ENCODE data around the gene ZNF608. TPM values are rescaled to one million over a fixed set of nuclear protein-coding genes. Genes with fewer than 3 reads are reported as not detected.

ZNF608 gene
- total RNA-seq, 1 donor from 2014 or later: 41.0 TPM

DNA sequence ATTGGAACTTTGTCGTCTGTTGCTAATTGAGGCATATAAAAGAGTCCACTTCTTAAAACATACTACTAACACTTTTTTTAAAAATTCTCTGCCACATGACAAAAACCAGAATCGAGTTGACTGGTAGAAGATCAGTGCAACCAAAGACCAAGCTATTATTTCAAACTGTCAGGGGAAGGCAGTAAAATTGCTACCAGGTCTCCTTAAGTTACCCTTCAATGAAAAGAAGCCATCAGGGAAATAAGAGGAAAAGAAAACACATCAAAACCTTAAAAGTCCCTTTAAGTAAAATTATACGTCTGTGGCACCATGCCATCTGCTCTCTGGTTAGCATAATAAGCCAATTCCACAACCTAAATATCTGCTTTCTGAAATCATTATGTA lies 9.6 kb downstream of the ZNF608 start:
- no peak for DNase-seq

DNA sequence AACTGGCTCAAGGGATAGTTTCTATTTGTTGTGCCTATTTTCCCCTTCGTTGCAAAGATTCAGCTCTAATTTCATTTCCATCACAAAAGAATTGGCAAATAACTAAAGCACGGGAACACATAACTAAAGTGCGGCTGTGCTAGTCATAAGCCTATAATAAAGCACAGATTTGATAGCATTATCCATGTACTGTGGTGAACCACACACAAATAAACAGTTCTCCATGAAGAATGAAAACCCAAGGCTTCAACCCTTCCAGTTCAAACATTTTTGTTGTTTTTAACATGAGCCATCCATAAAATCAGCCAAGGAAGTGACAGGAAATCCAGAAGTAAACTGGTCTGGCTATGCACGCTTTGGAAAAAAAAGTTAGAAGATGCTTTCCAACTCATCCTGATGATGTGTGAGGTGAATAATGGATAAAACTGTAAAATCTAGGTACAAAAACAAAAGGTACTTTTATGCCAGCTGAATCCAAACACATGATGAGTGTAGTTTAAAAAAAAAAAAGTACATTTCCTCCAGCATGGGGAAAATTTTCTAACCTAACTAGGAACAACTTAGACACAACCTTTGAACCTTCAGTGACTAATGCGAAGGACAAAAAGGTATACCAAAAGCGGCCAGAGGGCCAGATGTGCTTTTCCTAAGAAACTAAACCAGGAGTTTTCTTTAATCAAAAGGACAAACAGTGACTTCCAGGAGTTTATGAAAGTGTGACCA lies 10.2 kb downstream of the ZNF608 start:
- DNase-seq: peak; percentile 51

DNA sequence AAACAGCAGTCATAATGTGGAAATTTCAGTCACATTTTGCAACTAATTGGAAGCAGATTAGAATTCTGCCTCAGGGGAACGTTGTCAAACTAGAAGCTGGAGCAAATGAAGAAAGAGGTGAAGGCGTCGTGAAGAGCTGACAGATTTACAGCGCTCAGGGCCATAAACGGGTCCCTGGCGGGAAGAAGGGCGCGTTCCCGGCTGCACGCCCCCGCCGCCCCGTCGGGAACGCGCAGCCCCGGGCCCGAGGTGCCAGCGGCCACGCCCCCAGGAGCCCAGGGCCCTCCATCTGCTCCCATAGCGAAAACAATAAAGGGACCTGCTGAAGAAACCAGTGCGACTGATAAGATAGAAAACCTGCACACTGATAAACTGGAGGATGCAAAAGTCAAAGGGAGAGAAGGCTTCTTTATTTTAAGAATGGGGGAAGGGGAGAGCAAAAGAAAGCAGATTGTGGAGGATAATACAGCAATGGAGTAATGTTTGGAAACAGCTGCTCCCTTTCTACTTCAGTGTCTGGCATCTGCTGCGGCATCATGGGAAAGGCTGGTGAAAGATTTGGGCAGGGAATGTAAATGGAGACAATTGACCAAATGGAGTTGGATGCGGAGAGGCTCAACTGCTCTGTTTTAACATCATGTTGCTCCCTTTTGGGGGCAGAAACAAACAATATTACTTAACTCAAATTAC lies 11.1 kb downstream of the ZNF608 start:
- peak; percentile 97 for DNase-seq

DNA sequence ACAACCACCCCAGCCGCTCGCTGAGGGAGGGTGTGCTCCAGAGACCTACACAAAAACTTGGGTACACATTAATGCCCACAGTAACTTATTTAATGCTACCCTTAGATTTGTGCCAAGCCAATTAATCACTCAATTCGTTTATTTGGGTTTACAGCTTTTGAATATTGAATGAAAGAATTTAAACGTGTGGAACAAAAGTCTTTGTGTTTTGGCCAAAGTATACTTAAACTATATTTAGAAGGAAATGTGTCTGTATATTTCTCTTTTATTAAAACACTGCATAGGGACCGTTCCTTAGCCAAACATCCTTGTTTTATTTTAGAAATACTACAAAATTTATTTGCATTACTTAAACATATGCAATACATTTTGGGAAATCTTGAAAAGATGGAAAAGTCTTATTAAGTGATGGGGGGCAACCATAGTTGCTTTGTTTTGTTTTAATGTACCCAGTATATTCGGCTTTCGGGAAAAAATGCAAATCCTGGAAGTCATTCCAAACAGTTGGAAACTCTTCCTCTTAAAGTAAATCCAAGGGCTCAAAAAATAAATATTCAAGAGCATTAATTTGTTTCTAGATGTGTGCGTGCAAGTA lies 11.8 kb downstream of the ZNF608 start:
- no peak for DNase-seq

DNA sequence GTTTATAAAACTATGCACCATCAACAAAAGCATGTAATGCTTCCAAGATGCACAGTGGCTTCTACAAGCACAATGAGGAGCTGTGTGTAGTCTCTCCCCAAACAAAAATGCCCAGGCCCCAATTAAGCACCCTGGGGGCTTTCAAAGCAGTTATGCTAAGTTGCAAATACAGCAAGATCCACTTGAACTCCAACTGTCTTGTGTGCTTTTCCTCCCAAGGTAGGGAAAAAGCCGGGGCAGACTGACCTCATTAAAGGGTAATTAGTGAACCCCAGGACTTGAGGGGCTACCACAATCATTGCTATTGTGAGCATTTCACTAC lies 13.1 kb downstream of the ZNF608 start:
- peak; percentile 36 for DNase-seq

DNA sequence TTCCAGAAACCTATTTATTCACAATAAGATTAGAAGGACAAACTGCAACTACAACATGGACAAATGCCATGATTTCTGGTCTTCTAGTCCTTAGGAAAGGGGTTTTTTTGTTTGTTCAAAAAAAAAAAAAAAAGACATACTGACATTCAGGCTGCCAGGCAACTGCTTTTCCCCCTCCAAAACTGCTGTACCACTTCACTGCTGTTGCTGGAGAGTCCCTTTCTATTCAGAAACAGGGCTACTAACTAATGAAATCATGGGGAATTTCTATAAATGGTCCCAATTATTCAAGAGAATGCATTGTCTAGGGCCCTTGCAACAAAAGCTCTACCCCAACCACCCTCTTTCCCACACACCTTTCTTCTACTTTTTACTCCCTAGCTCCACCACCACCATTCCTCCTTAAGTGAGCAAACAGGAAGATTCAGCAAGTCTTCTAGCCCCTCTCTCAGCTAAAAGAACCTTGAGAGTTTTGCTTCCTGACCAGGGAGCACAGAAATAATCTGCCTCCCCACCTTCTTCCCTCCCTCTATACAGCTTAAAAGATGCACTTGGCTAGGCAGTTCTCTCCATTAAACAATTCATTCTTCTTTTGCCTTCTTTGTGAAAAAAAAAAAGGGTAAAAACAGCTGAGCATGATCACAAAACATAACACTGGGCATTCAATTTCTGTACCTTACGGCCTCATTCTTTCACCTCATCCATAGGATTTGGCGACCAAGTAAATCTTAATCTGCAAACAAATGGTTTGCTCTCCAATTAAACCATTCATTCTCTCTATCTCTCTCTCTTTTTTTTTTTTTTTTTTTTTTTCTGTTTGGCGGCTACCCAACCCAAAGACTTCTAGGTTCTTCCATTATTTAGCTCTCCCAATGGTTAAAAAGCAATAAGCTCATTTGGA lies 13.8 kb downstream of the ZNF608 start:
- DNase-seq: no peak

DNA sequence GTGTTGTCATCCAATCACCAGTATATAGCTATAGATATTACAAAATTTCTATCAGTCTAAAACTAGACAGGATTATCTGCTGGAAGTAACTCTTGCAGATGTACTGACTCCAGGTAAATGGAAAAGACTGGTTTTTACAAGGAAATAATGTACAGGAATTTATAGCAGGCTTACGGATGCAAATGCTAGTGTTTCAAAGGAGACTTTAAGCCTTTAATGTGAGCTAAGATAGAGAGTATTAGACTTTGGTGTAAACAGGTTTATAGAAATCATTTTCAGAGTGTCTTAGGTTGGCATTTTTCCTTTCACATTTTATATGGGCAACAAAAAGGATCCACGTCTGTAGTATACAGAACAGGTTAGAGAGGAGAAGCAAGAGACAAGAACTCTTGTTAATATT lies 16.1 kb downstream of the ZNF608 start:
- DNase-seq: no peak

DNA sequence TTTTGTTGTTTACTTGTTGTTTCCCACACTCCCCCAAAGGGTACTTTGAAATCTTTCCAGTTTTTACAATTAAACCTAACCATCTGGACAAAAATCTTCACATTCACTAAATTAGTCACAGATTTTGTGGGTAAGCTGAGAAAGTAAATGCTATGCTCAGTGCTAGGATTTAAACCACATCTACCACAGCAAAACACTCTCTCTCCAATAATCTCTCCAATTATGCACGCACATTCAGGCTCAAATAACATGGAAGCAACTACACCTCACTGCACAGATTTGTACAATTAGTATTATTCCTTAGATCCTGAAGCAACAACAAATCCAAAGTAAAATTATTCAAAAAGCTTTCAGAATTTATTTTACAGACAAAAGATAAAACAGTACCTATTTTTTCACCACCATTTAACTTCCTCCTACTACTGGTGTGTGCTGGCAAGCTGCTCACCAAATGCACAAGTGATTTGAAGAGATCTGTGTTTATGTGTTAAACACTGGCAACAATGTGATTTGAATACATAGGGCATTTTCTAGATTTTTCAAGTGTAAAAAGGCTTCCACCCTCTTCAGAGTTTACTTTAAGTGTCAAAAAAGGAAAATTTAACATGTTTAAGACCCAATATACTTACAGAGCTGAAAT lies 16.6 kb downstream of the ZNF608 start:
- peak; percentile 47 for DNase-seq

DNA sequence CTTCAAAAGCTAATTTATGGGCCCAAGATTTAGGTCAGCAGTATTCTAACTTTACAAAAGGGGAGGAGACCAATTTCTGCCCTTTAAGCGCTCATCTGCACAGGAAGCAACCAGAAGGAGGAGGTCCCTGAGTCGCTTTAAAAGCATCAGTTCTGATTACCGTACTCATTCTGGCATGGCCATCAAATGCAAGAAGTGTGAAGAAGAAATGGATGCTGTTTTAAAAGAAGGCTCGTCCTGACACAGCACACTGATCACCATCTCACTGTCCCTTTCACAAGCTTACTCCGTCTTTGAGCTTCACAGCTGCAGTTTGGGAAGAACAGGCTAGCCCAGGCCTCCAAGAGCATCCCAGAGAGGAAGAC lies 17.5 kb downstream of the ZNF608 start:
- DNase-seq: no peak

DNA sequence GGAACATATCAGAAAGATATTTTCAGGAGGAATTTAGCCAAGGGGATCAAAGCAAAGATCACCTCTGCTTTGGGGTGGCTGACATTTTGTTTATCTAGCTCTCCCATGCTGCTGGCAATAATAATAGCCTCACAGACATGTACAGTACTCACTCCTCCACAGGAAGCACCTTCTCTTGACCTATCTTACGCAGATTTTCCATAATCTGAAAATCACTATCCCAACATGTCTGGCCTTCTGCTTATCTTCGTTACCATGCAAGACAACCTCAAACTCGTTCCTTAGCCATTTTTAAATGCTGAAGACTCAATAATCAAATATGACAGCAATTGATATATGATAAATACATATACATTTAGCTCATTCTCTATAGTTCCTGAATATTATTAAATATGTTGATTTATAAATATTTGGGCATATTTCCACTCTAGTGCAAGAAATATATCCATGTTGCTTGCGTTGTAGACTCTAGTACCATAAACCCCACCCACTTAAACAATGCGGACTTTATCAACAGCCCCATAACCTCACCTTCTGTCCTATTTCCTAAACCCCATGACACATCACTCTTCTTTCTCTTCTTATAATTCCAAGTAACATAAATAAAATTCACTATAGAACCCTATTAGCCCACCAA lies 18.0 kb downstream of the ZNF608 start:
- no peak for DNase-seq

DNA sequence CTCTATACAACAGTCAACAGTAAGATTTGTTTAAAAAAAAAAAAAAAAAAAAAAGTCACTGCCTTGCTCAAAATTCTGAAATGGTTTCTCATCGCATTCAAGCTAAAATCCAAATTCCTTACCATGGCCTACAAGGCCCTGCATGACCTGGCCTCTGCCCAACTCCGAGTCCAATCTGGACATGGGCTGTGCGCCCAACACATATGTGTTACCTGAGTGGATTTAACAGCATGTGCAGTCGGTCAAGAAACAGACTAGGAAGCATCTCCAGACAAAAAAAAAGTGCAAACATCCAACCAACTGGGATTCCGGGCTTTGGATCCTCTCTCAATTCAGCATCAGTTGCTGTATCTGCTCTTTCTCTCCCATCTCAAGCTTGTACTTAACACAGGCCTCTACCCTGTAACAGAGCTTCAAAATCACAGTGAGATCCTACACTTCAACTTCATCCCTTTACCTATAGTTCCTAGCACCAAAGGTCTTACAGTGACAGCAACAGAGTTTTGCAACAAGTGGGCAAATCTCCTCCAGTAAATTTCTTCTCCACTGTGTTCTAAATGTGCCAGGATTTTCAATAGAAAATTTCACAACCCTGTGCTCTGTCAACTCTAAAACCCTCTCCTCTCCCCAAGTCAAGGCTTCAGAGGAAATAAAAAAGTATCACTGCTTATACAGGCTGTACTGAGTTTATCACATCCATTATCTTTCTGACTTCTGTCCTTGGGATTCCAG lies 19.6 kb downstream of the ZNF608 start:
- DNase-seq: no peak

DNA sequence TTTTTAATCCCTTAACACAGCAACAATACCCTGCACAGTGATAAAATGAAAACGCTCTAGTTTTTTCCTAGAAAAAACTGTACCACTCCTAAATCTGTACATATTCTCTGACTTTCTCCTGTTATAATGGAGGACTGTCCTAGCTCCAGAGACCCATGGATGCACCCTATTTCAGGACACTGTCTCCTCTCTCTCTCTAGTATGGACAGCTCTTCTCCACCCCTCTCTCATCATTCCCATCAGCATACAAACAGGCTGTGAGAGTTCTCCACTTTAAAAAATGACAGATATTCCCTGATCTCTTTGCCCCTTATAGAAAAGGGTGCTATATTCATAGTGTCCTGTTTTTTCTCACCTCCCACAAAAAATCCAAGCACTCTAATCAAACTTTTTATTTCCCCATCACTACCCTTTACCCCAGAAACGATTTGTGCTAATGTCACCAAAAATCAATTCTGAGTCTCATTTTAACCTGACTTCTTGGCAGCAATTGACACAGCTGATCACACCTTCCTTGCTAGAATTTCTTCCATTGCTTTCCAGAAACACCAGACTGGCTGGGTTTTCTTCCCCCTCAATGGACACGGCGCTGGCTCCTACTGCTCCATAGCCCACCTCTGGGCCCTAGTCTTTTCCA lies 20.7 kb downstream of the ZNF608 start:
- no peak for DNase-seq

DNA sequence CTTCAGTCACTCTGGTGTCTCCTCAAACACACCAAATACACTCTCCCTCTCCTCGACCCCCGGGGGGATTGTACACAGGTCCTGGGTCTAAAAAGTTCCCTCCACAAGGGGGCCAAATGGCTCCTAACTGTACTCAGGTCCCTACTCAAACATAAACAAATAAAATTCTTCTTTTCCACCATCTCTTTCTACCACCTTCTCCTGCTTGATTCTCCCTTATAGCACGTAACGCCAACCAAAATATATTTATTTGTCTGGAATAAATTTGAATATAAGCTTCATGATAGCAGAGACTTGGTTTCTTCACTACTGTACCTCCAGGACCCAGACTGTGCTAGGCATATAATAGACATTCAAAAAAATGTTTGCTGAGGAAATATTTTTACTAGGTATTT lies 21.4 kb downstream of the ZNF608 start:
- DNase-seq: no peak

DNA sequence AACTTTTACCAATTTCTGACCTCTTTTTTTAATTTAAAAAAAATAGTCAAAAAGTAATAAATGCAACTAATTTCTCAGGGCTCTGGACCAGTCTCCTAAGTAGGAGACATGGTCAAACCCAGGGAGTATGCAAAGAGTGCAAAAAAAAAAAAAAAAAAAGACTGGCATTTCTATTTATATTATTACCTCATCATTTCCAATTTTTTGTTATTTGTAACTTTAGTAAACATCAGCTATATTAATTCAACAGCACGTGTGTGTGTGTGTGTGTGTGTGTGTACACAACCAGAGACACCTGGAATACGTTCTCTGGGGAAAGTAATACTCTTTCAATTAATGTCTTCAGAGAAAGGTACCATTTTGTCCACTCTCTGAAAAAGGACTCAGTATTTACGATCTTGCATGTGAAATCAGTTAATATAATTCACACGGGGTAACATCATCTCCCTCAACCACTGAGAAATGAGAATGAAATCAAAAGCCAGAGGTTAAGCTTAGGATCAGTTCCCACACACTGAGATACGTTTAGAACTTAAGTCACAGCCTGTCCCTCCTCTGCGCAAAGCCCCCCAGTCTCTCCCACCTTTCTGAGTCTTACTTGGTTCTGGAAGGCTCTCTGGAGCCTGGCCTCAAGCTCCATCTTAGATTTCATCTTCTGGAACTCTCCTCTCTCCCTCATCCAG lies 21.9 kb downstream of the ZNF608 start:
- DNase-seq: no peak

DNA sequence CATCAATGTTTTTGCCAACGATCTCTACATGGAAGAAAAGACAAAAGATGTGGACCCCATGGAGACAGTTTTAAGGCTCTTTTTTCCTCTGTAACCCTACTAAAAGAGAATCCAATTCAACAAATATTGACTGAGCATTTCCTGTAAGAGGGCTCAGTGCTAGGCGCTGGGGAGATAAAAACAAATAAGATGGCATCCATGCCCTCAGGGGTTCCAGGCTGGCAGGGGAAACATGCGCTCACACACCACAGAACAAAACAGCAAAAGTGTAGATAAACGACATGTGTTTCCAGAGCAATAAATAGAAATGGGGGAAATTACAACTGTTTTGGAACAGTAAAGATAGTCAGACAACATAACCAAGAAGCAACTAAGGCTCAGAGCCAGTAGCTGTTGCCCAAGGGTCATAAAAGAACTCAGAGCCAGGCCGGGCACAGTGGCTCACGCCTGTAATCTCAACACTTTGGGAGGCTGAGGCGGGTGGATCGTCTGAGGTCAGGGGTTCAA lies 25.2 kb downstream of the ZNF608 start:
- DNase-seq: no peak

DNA sequence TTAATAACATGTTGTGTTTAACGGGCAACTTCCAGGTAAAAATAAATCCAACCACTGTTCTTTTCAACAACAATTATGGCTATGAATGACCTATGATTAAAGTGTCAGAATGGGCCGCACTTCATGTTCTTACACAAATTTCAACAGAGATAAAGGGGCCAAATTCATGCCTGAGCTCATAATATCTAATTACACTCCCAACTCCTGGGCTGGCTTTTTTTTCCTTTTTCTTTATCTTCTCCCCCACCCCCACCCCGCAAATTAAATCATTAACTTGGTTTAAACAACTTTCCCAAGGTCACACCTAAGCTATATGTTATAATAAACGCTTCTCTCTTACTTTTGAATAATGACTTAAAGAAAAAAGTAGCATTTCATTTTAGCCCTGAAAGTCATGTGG lies 25.8 kb downstream of the ZNF608 start:
- DNase-seq: no peak

DNA sequence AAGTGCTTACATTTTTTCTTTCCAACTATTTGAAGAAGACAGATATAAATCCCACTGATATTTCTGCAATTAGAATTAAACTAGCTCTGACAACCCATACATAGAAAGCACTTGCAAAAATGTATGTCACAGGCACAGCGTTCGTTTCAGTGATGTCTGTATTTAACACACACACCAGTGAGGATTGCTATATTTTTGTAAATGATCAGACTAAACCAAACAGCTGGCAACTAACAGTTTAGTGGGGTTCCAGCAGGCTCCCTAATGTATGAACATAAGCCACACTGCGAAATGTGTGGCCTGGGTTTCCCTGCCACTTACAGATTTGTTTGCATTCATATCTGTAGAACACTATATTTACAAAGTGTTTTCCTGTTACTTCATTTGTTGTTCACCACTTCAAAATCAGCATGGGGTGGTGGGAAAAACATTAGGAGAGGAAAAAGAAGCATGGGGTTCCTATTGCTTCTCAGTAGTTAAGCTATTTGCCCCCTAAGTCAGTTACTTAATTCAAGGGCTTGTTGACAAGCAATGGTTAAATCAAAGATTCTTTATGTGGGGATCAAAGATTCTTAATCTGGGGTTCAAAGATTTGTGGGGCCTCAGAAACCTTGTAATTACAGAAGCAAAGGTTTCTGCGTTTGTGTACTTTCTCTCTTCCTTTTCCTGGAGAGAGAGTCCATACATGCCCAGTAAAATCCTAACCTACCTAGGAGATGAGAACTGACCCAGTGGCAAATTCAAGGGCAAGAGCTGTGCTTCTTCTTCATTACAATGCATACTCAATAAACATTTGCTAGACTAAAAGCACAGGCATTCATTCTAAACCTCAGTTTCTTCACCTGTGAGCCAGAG lies 27.1 kb downstream of the ZNF608 start:
- DNase-seq: no peak

DNA sequence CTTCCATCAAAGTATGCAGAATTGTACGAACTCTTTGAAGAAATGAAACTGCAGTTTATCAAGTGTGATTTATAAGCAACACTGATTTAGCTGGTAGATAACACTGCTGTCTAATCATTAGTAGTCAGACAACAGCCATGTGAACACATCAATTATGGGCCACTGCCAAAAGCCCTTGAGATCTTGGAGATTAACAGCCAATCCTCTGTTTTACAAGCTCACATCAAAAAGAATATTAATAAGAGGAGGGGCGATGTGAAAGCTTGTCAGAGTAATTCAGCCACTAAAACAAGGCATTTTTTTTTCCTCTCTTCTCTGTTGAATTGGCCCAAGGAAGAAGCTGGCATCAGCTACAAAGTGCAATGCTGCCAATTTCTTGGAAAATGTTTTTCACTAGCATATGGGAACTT lies 28.1 kb downstream of the ZNF608 start:
- DNase-seq: peak; percentile 54

DNA sequence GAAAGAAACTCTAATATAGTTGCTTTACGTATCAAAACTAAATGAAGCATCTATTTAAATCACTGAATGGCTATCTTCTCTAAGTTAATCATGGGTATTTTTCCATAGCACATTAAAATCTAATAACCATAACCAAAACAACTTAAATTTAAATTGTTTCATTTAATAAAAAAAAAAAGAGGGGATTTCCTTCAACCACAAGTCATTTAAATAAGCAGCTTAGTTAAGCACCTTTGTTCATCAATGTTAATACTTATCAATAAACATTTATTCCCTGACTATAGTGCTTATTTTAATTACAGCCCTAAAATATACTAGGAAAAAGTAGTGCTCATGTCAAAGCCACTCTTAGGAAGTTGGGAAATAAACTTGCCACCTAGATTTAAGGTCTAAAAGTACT lies 30.3 kb downstream of the ZNF608 start:
- no peak for DNase-seq
